ENCODE results near the gene GALNT5. TPM values are rescaled to one million over a fixed set of nuclear protein-coding genes. Genes with fewer than 3 reads are reported as not detected.
A peak's percentile ranks its signal among the peaks of the same experiment; 100 is the strongest.

The GALNT5 gene
- total and polyA plus RNA-seq, 10 of the 15 experiments (the other 5 are each of a cell fraction or from before 2014, with no cell fraction given), result under 0.01 to 0.25 (median 0.03) TPM; not detected in 4

DNA sequence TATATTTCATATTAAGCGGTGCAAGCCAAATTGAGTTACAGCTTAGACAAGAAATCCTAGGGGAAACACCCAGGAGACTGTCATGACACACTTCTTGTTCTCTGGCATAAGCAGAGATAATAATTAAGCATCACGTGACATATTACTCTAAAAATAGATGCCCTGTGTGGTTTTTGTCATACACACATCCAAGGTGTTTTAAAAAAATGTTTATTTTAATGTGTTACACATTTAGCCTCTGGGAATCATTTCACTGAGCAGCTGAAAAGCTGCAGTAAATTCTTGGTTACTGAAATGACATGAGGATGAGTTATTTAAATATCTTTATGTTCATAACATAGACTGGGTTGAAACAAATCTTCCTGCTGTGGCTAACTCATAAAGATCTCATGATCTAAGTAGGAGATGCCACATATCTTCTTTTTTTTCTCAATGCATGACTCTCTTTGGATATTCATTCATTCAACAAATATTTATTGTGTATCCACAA lies 106.2 kb downstream of the GALNT5 start:
- WGBS (ENCODE audit: insufficient coverage, insufficient replicate concordance, low lambda C conversion rate, missing lambda C conversion rate), result 43% methylated on average over 2 of the region's 2 CpGs
- Histone ChIP-seq H3K27ac (ENCODE audit: control insufficient read depth, insufficient read depth) (peak overlapping the region; percentile 56), H3K4me2 (ENCODE audit: control insufficient read depth, insufficient read depth) (peak overlapping the region; percentile 59), H3K79me2 (ENCODE audit: control insufficient read depth, insufficient read depth, low read length) (no peaks in the 10 kb centered on the region), H3K9ac (ENCODE audit: control insufficient read depth, insufficient read depth, low read length) (no peak overlapping the region), H2AFZ (ENCODE audit: control insufficient read depth, low read depth, low read length) (no peak overlapping the region; the same call in 1 of the 2 replicates), H3K36me3 (ENCODE audit: control insufficient read depth in 2 of 2, insufficient read depth in 2 of 2, low read length in 1 of 2) (no peaks in the 10 kb centered on the region; a peak in 1 of 4 replicates), H3K27me3 (replicated peaks in 1 of 2; ENCODE audit: control insufficient read depth in 2 of 2, insufficient read depth in 2 of 2, low read length in 1 of 2) (no peaks in the 10 kb centered on the region), H3K4me3 (no peak overlapping the region), H3K4me1 (ENCODE audit: control insufficient read depth, insufficient read depth, low read length) (peaks cover 14% of the 10 kb centered on the region), H4K20me1 (ENCODE audit: control insufficient read depth, insufficient read depth) (no peaks in the 10 kb centered on the region), H3K9me3 (replicated peaks; ENCODE audit: control insufficient read depth, insufficient read depth, low read length) (peaks cover 23% of the 10 kb centered on the region)
- ATAC-seq, result peak; percentile 72
- intact Hi-C loops (cut with micrococcal nuclease; ENCODE audit: unreplicated experiment) (loop anchor here (1.0 to 2.0 kb wide), 2 partner anchors 41 to 50 kb away; no protein-coding TSS in a partner anchor), in situ Hi-C loops (cut with MboI) (no loop called here)
- ChIA-PET RAD21 (ENCODE audit: unreplicated experiment) (interaction anchor here (0.7 to 3.4 kb wide), 12 partner anchors 34 to 116 kb away, joined by 3 to 21 read pairs (median 4); no protein-coding TSS in a partner anchor), SMC1A (ENCODE audit: uncharacterized antibody, unreplicated experiment) (interaction anchor here (0.7 to 4.2 kb wide), 18 partner anchors 9 to 107 kb away, joined by 3 to 44 read pairs (median 6); partner anchors contain the start of gene CYTIP), POLR2A (interaction anchor here (0.6 to 2.0 kb wide), 7 partner anchors 13 to 80 kb away, joined by 3 to 7 read pairs (median 4); partner anchors contain the start of gene CYTIP), CTCF (interaction anchor here (0.8 to 5.1 kb wide), 6 partner anchors 17 to 839 kb away, joined by 3 to 43 read pairs (median 8); partner anchors contain the start of gene ERMN)
- BruUV-seq (replicated peaks), result no TSS peak
- no peak for FAIRE-seq
- DNase-seq (ENCODE audit: low read depth, low spot score), result peak; percentile 50
- TF ChIP-seq, protein P1, sequence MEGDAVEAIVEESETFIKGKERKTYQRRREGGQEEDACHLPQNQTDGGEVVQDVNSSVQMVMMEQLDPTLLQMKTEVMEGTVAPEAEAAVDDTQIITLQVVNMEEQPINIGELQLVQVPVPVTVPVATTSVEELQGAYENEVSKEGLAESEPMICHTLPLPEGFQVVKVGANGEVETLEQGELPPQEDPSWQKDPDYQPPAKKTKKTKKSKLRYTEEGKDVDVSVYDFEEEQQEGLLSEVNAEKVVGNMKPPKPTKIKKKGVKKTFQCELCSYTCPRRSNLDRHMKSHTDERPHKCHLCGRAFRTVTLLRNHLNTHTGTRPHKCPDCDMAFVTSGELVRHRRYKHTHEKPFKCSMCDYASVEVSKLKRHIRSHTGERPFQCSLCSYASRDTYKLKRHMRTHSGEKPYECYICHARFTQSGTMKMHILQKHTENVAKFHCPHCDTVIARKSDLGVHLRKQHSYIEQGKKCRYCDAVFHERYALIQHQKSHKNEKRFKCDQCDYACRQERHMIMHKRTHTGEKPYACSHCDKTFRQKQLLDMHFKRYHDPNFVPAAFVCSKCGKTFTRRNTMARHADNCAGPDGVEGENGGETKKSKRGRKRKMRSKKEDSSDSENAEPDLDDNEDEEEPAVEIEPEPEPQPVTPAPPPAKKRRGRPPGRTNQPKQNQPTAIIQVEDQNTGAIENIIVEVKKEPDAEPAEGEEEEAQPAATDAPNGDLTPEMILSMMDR (IDR thresholded peaks at IDR 0.05 in 2 of 3, conservative IDR thresholded peaks at IDR 0.05 in 1 of 3; ENCODE audit: control insufficient read depth in 2 of 3, extremely low read depth in 1 of 3, insufficient read depth in 1 of 3, low read depth in 3 of 3, low read length in 3 of 3), result no peak
- TF ChIP-seq SPI1 (IDR thresholded peaks at IDR 0.05; ENCODE audit: borderline replicate concordance, insufficient read depth, low read depth, low read length), result no peak
- TF ChIP-seq LARP7 (IDR thresholded peaks at IDR 0.05), result no peak
- no peak for TF ChIP-seq RB1 (IDR thresholded peaks at IDR 0.05; ENCODE audit: borderline replicate concordance)
- TF ChIP-seq RAD21 (IDR thresholded peaks at IDR 0.05; ENCODE audit: insufficient read depth, low read depth, low read length), result no peak
- peak; percentile 72 to 82 for TF ChIP-seq BHLHE40 (IDR thresholded peaks at IDR 0.05; ENCODE audit: borderline replicate concordance in 1 of 2, low read depth in 2 of 2, low read length in 1 of 2)
- no peak for TF ChIP-seq KDM1A (IDR thresholded peaks at IDR 0.05; ENCODE audit: borderline replicate concordance)
- TF ChIP-seq DPF2 (IDR thresholded peaks at IDR 0.05), result no peak
- no peak for TF ChIP-seq EP300 (IDR thresholded peaks at IDR 0.05; ENCODE audit: borderline replicate concordance in 1 of 2, control insufficient read depth in 1 of 2, low read depth in 2 of 2, low read length in 2 of 2)
- TF ChIP-seq CBX5 (IDR thresholded peaks at IDR 0.05; ENCODE audit: low read depth), result no peak
- TF ChIP-seq BRCA1 (IDR thresholded peaks at IDR 0.05; ENCODE audit: low read depth, low read length), result no peak
- TF ChIP-seq, protein P2, sequence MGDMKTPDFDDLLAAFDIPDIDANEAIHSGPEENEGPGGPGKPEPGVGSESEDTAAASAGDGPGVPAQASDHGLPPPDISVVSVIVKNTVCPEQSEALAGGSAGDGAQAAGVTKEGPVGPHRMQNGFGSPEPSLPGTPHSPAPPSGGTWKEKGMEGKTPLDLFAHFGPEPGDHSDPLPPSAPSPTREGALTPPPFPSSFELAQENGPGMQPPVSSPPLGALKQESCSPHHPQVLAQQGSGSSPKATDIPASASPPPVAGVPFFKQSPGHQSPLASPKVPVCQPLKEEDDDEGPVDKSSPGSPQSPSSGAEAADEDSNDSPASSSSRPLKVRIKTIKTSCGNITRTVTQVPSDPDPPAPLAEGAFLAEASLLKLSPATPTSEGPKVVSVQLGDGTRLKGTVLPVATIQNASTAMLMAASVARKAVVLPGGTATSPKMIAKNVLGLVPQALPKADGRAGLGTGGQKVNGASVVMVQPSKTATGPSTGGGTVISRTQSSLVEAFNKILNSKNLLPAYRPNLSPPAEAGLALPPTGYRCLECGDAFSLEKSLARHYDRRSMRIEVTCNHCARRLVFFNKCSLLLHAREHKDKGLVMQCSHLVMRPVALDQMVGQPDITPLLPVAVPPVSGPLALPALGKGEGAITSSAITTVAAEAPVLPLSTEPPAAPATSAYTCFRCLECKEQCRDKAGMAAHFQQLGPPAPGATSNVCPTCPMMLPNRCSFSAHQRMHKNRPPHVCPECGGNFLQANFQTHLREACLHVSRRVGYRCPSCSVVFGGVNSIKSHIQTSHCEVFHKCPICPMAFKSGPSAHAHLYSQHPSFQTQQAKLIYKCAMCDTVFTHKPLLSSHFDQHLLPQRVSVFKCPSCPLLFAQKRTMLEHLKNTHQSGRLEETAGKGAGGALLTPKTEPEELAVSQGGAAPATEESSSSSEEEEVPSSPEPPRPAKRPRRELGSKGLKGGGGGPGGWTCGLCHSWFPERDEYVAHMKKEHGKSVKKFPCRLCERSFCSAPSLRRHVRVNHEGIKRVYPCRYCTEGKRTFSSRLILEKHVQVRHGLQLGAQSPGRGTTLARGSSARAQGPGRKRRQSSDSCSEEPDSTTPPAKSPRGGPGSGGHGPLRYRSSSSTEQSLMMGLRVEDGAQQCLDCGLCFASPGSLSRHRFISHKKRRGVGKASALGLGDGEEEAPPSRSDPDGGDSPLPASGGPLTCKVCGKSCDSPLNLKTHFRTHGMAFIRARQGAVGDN (IDR thresholded peaks at IDR 0.05), result no peak
- TF ChIP-seq ZNF217 (IDR thresholded peaks at IDR 0.05), result no peak
- peak; percentile 99 for TF ChIP-seq RAD51 (IDR thresholded peaks at IDR 0.05)
- peak; percentile 44 for TF ChIP-seq MEF2B (IDR thresholded peaks at IDR 0.05; ENCODE audit: partially characterized antibody, poor library complexity, severe bottlenecking)
- peak; percentile 8 to 41; a peak in 2 of 4 replicates for TF ChIP-seq IKZF2 (IDR thresholded peaks at IDR 0.05)
- TF ChIP-seq, protein P3, sequence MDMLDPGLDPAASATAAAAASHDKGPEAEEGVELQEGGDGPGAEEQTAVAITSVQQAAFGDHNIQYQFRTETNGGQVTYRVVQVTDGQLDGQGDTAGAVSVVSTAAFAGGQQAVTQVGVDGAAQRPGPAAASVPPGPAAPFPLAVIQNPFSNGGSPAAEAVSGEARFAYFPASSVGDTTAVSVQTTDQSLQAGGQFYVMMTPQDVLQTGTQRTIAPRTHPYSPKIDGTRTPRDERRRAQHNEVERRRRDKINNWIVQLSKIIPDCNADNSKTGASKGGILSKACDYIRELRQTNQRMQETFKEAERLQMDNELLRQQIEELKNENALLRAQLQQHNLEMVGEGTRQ (IDR thresholded peaks at IDR 0.05; ENCODE audit: borderline replicate concordance, low read depth, low read length), result peak; percentile 33; the same call in 1 of the 2 replicates

All from GM12878 (cell line).